Left lung (tissue), 10 donors: Measurements from ENCODE around the gene PITPNM3. TPM values are rescaled to one million over a fixed set of nuclear protein-coding genes. Genes with fewer than 3 reads are reported as not detected.

Source experiments
- ATAC-seq: fragments of 200-7000 bp; cut with Tn5 transposase; one replicate; pipeline ENCODE4 v1.9.1; 2020; ENCODE audit warnings: moderate library complexity
- DNase-seq, 4 donors: peaks; one replicate each; pipeline ENCODE4 v3.0.0-alpha.2; 2013 to 2020
- H3K27ac ChIP-seq, 2 donors: fragments of 200-600 bp; sonication (generic) in 1 of 2; one replicate each; pipeline versions ENCODE4 v1.5.0 to v1.8.0; 2020 to 2021
- H3K27me3 ChIP-seq, 2 donors: fragments of 200-600 bp; sonication (generic) in 1 of 2; one replicate each; pipeline versions ENCODE4 v1.5.0 to v1.8.0; 2020 to 2021
- H3K36me3 ChIP-seq, 2 donors: fragments of 200-600 bp; sonication (generic) in 1 of 2; one replicate each; pipeline versions ENCODE4 v1.5.0 to v1.8.0; 2020 to 2021
- H3K4me1 ChIP-seq, 2 donors: fragments of 200-600 bp; one replicate each; pipeline ENCODE4 v1.8.0; 2021
- H3K4me3 ChIP-seq, 2 donors: fragments of 200-600 bp; sonication (generic) in 1 of 2; one replicate each; pipeline versions ENCODE4 v1.5.0 to v1.8.0; 2020 to 2021; ENCODE audit warnings: mild to moderate bottlenecking in 1 of 2
- H3K9me3 ChIP-seq, 2 donors: fragments of 200-600 bp; sonication (generic) in 1 of 2; one replicate each; pipeline versions ENCODE4 v1.5.0 to v1.8.0; 2020 to 2021
- CTCF ChIP-seq, 2 donors: fragments of 200-600 bp; sonication (generic) in 1 of 2; IDR thresholded peaks; one replicate each; pipeline versions ENCODE4 v1.5.0 to v1.8.0; 2021; ENCODE audit warnings: antibody characterized with exemption in 2 of 2
- intact Hi-C, 2 donors: fragments of 100-400 bp; cut with DNase I; formaldehyde crosslinking; loops; one replicate each; pipeline versions ENCODE4 v1.11.2 to v1.14.2; 2022
- polyA plus RNA-seq, 6 donors: library from polyadenylated mRNA; unstranded; fragments of 120-200 nt; gene quantifications; one replicate each; pipeline ENCODE4 v1.2.1, GENCODE V29; 2013; ENCODE audit not compliant: insufficient read length in 6 of 6
- total RNA-seq, 2 donors: library from RNA; stranded (reverse); fragmentation: NEBNext Ultra II Directional; extraction: Animal tissue kit (Norgen Biotek cat#: 25700); gene quantifications; one replicate each; pipeline ENCODE4 v1.2.1, GENCODE V29; 2021
- donor health status: DM: no; HTN: yes; CAD: no.
- donor health status: DM: no; HTN: no; CAD: no.

Gene PITPNM3
- total and polyA plus RNA-seq, 8 donors: 3.6 to 13.8 (median 5.8) TPM

- intact Hi-C loops: no loop called here
- H3K36me3 ChIP-seq: no peaks in the 10 kb centered on the region
- TF ChIP-seq CTCF (IDR thresholded peaks at IDR 0.05): no peak
- H3K27ac ChIP-seq: no peak overlapping the region
- H3K4me3 ChIP-seq: no peak overlapping the region
- DNase-seq (no peak), ATAC-seq (no peak)
- peaks cover 0 to 44% of the 10 kb centered on the region in 2 donors for H3K27me3 ChIP-seq
- no peaks in the 10 kb centered on the region for H3K4me1 ChIP-seq
- H3K9me3 ChIP-seq: peaks cover 0 to 3% of the 10 kb centered on the region in 2 donors
These were observed 148.1 kb downstream of the PITPNM3 start for GRCh38 chr17:6408276-6408675.

DNA sequence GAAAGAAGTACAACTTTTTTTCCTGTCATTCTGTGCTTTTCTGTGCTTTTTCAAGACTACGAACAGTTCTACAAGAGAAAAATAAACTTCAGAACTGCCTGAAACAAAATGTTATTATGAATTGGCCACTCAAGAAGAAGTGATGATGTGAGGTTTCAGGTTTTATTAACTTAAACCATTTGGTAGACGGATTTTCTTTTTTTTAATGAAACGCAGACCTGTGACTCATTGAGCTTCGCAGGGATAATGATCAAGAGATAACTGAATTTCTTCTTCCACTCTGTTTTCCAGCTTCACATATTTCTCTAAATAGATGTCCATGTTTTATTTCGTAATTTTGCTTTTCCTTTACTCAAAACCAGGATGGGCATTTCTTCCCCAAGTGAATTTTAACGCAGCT is 154.1 kb downstream of the PITPNM3 start:
- H3K27ac ChIP-seq: no peak overlapping the region
- intact Hi-C loops: no loop called here
- TF ChIP-seq CTCF (IDR thresholded peaks at IDR 0.05): no peak
- H3K4me1 ChIP-seq: no peaks in the 10 kb centered on the region
- H3K4me3 ChIP-seq: no peak overlapping the region
- H3K27me3 ChIP-seq: peaks cover 0 to 28% of the 10 kb centered on the region in 2 donors
- peaks cover 0 to 8% of the 10 kb centered on the region in 2 donors for H3K9me3 ChIP-seq
- ATAC-seq (no peak), DNase-seq (no peak)
- no peaks in the 10 kb centered on the region for H3K36me3 ChIP-seq

Other genes with a start within 250 kb of the PITPNM3 start
- gene AIPL1, start 121.4 kb downstream of the PITPNM3 start, total RNA-seq: not detected
- under 1 TPM in 1 of 6 donors, not detected in 5; 0.06 TPM for gene AIPL1, start 121.4 kb downstream of the PITPNM3 start, polyA plus RNA-seq
- gene PIMREG, start 112.1 kb downstream of the PITPNM3 start, total RNA-seq: 1 to 10 TPM; 1.6 to 4.6 TPM
- gene PIMREG, start 112.1 kb downstream of the PITPNM3 start, polyA plus RNA-seq: 10 to 100 TPM; 16.5 to 76.8 (median 22.8) TPM
- gene KIAA0753, start 84.2 kb upstream of the PITPNM3 start, total RNA-seq: 10 to 100 TPM; 15.8 to 18.6 TPM
- gene KIAA0753, start 84.2 kb upstream of the PITPNM3 start, polyA plus RNA-seq: 10 to 100 TPM; 32.2 to 46.7 (median 39.9) TPM
- gene TXNDC17, start 84.5 kb upstream of the PITPNM3 start, total RNA-seq: 100 to 1,000 TPM in 1 of 2 donors, 10 to 100 TPM in 1; 93.1 to 102 TPM
- 100 to 1,000 TPM in 1 of 6 donors, 10 to 100 TPM in 5; 78.9 to 101 (median 89.1) TPM for gene TXNDC17, start 84.5 kb upstream of the PITPNM3 start, polyA plus RNA-seq
- 10 to 100 TPM; 19.1 to 26.8 TPM for gene MED31, start 95.0 kb upstream of the PITPNM3 start, total RNA-seq
- gene MED31, start 95.0 kb upstream of the PITPNM3 start, polyA plus RNA-seq: 10 to 100 TPM; 22.0 to 29.8 (median 24.1) TPM
- gene C17orf100, start 95.2 kb upstream of the PITPNM3 start, total RNA-seq: 1 to 10 TPM; 1.3 to 2.2 TPM
- gene C17orf100, start 95.2 kb upstream of the PITPNM3 start, polyA plus RNA-seq: 1 to 10 TPM; 4.9 to 7.6 (median 6.5) TPM
- under 1 TPM in 1 of 2 donors, not detected in 1; 0.17 TPM for gene SLC13A5, start 156.8 kb upstream of the PITPNM3 start, total RNA-seq
- gene SLC13A5, start 156.8 kb upstream of the PITPNM3 start, polyA plus RNA-seq: under 1 TPM; 0.24 to 0.77 (median 0.48) TPM
- gene XAF1, start 199.5 kb upstream of the PITPNM3 start, total RNA-seq: 10 to 100 TPM; 62.9 to 63.0 TPM
- 10 to 100 TPM; 19.8 to 41.3 (median 25.0) TPM for gene XAF1, start 199.5 kb upstream of the PITPNM3 start, polyA plus RNA-seq
- under 1 TPM in 1 of 2 donors, not detected in 1; 0.17 TPM for gene FBXO39, start 219.7 kb upstream of the PITPNM3 start, total RNA-seq
- under 1 TPM; 0.31 to 0.70 (median 0.49) TPM for gene FBXO39, start 219.7 kb upstream of the PITPNM3 start, polyA plus RNA-seq